ENCODE data around the gene SETD4. TPM values are rescaled to one million over a fixed set of nuclear protein-coding genes. Genes with fewer than 3 reads are reported as not detected.

The SETD4 gene
- total RNA-seq, 1 experiment from 2014 or later = 15.6 TPM

DNA sequence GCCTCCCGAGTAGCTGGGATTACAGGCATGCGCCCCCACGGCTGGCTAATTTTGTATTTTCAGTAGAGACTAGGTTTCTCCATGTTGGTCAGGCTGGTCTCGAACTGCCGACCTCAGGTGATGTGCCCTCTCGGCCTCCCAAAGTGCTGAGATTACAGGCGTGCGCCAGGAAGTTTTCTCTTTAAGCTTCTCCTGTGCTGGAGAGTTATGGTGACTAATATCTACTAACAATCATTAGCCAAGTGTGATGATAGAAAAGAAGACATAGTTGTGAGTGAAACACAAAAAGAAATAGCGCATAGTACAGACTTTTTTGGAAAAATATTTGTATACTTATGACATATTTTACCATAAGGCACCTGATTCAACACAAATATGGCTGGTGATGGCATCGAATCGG lies 56.5 kb downstream of the SETD4 start:
- ChIA-PET CTCF (no interaction called here), POLR2A (no interaction called here)
- ATAC-seq (no peak), DNase-seq (ENCODE audit: low read depth, low spot score) (no peak)
- in situ Hi-C loops (cut with HindIII; ENCODE audit: low pct_unique_long_range_greater_than_20kb, low sequenced_read_pairs) (no loop called here), intact Hi-C loops (cut with micrococcal nuclease; ENCODE audit: unreplicated experiment) (no loop called here)
- Histone ChIP-seq H3K27me3 (ENCODE audit: control insufficient read depth, insufficient read depth, low read length) (no peaks in the 10 kb centered on the region), H3K36me3 (ENCODE audit: control insufficient read depth, insufficient read depth, low read length) (no peaks in the 10 kb centered on the region), H3K9me3 (ENCODE audit: control insufficient read depth, insufficient read depth, low read depth, low read length) (no peaks in the 10 kb centered on the region), H3K4me1 (ENCODE audit: control insufficient read depth, insufficient read depth, low read length) (no peaks in the 10 kb centered on the region), H3K4me3 (ENCODE audit: low read depth in 2 of 2, low read length in 2 of 2) (no peak overlapping the region), H3K27ac (ENCODE audit: low read length) (no peak overlapping the region)
- TF ChIP-seq, protein P1, sequence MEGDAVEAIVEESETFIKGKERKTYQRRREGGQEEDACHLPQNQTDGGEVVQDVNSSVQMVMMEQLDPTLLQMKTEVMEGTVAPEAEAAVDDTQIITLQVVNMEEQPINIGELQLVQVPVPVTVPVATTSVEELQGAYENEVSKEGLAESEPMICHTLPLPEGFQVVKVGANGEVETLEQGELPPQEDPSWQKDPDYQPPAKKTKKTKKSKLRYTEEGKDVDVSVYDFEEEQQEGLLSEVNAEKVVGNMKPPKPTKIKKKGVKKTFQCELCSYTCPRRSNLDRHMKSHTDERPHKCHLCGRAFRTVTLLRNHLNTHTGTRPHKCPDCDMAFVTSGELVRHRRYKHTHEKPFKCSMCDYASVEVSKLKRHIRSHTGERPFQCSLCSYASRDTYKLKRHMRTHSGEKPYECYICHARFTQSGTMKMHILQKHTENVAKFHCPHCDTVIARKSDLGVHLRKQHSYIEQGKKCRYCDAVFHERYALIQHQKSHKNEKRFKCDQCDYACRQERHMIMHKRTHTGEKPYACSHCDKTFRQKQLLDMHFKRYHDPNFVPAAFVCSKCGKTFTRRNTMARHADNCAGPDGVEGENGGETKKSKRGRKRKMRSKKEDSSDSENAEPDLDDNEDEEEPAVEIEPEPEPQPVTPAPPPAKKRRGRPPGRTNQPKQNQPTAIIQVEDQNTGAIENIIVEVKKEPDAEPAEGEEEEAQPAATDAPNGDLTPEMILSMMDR (IDR thresholded peaks at IDR 0.05) = no peak
- BruUV-seq (replicated peaks) = no TSS peak

DNA sequence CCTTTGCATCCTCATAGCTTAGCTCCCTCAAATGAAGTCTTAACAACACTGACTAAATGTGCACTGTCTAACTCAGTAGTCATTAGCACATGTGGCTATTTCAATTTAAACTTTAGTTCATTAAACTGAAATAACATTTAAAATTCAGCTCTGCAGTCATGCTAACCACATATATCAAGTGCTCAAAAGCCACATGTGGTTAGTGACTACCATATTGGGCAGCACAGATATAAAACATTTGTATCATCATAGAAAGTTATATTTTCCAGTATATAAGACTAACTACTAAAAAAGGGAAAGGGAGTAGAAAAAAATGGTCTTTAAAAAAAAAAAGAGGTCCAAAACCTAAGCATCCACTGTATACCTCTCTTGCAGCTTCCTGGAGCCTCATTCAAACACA lies 64.1 kb downstream of the SETD4 start:
- H3K27me3 ChIP-seq (ENCODE audit: control insufficient read depth, insufficient read depth, low read length) = peaks cover 6% of the 10 kb centered on the region
- no peaks in the 10 kb centered on the region for H3K4me1 ChIP-seq (ENCODE audit: control insufficient read depth, insufficient read depth, low read length)
- no peak for DNase-seq (ENCODE audit: low read depth, low spot score)
- H3K4me3 ChIP-seq (ENCODE audit: low read depth in 2 of 2, low read length in 2 of 2) = no peak overlapping the region
- no peaks in the 10 kb centered on the region for H3K9me3 ChIP-seq (ENCODE audit: control insufficient read depth, insufficient read depth, low read depth, low read length)
- ChIA-PET POLR2A (no interaction called here), CTCF (no interaction called here)
- intact Hi-C loops (cut with micrococcal nuclease; ENCODE audit: unreplicated experiment) = no loop called here
- TF ChIP-seq SIN3A (IDR thresholded peaks at IDR 0.05; ENCODE audit: borderline replicate concordance, insufficient read depth, low read depth, low read length) (no peak), POLR2AphosphoS5 (IDR thresholded peaks at IDR 0.05; ENCODE audit: low read depth, low read length) (no peak), TCF7L2 (IDR thresholded peaks at IDR 0.05; ENCODE audit: low read depth, low read length) (no peak)
- TF ChIP-seq, protein P2, sequence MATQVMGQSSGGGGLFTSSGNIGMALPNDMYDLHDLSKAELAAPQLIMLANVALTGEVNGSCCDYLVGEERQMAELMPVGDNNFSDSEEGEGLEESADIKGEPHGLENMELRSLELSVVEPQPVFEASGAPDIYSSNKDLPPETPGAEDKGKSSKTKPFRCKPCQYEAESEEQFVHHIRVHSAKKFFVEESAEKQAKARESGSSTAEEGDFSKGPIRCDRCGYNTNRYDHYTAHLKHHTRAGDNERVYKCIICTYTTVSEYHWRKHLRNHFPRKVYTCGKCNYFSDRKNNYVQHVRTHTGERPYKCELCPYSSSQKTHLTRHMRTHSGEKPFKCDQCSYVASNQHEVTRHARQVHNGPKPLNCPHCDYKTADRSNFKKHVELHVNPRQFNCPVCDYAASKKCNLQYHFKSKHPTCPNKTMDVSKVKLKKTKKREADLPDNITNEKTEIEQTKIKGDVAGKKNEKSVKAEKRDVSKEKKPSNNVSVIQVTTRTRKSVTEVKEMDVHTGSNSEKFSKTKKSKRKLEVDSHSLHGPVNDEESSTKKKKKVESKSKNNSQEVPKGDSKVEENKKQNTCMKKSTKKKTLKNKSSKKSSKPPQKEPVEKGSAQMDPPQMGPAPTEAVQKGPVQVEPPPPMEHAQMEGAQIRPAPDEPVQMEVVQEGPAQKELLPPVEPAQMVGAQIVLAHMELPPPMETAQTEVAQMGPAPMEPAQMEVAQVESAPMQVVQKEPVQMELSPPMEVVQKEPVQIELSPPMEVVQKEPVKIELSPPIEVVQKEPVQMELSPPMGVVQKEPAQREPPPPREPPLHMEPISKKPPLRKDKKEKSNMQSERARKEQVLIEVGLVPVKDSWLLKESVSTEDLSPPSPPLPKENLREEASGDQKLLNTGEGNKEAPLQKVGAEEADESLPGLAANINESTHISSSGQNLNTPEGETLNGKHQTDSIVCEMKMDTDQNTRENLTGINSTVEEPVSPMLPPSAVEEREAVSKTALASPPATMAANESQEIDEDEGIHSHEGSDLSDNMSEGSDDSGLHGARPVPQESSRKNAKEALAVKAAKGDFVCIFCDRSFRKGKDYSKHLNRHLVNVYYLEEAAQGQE (IDR thresholded peaks at IDR 0.05; ENCODE audit: insufficient read depth in 1 of 2, low read depth in 2 of 2, low read length in 1 of 2) = no peak
- TF ChIP-seq, protein P1 (IDR thresholded peaks at IDR 0.05) = no peak
- in situ Hi-C loops (cut with HindIII; ENCODE audit: low pct_unique_long_range_greater_than_20kb, low sequenced_read_pairs) = no loop called here
- no peak overlapping the region for H3K27ac ChIP-seq (ENCODE audit: low read length)
- H3K36me3 ChIP-seq (ENCODE audit: control insufficient read depth, insufficient read depth, low read length) = no peaks in the 10 kb centered on the region
- no TSS peak for BruUV-seq (replicated peaks)
- no peak for ATAC-seq
